Left ventricle myocardium inferior (tissue), 1 donor: ENCODE measurements around the gene TEAD1. TPM values are rescaled to one million over a fixed set of nuclear protein-coding genes. Genes with fewer than 3 reads are reported as not detected.

Experiments
- DNase-seq: peaks from one replicate; pipeline ENCODE4 v3.0.0-alpha.2; 2020
- H3K27ac ChIP-seq: fragments of 200-600 bp; replicated peaks from 2 replicates; pipeline ENCODE4 v1.8.0; 2021
- H3K27me3 ChIP-seq: fragments of 200-600 bp; 2 replicates; pipeline ENCODE4 v1.8.0; 2021; ENCODE audit warnings: low read depth
- H3K36me3 ChIP-seq: fragments of 200-600 bp; 2 replicates; pipeline ENCODE4 v1.8.0; 2021
- H3K4me1 ChIP-seq: fragments of 200-600 bp; 2 replicates; pipeline ENCODE4 v1.8.0; 2021
- H3K4me3 ChIP-seq: fragments of 200-600 bp; 2 replicates; pipeline ENCODE4 v1.8.0; 2021; ENCODE audit warnings: mild to moderate bottlenecking, moderate library complexity
- H3K9me3 ChIP-seq: fragments of 200-600 bp; replicated peaks from 2 replicates; pipeline ENCODE4 v1.8.0; 2021
- intact Hi-C: fragments of 100-400 bp; cut with micrococcal nuclease; formaldehyde crosslinking; loops from one replicate; pipeline ENCODE4 v1.11.0; 2022
- total RNA-seq: library from RNA; stranded (reverse); fragmentation: NEBNext Ultra II Directional; extraction: Animal tissue kit (Norgen Biotek cat#: 25700); gene quantifications from one replicate; pipeline ENCODE4 v1.2.1, GENCODE V29; 2021
- TF ChIP-seq, protein P1 (sequence below): fragments of 200-600 bp; IDR thresholded peaks from 2 replicates; pipeline ENCODE4 v1.8.0; 2021; ENCODE audit warnings: antibody characterized with exemption, mild to moderate bottlenecking, borderline replicate concordance
- donor health status: DM: no; HTN: yes; CAD: no; lungs with severe emphysema.

The TEAD1 gene
- total RNA-seq, 1 donor from 2014 or later, result 121 TPM

DNA sequence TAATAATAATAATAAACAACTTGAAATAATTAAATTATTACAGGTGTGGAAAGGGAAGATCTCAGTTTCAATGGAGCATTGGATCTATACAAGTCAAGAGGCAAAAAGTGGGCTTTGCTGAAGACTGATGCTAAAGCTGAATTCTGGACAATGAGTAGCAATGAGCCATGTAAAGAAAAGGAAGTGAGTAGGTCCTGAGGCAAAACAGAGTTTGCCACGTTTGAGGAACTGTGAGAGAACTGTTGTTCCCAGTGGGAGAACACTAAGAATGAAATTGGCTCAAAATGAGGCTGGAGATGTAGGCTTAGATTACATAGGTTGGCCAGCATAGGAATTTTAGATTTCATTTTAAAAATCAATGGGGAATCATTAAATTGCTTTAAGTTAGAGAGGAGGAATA is 33.9 kb upstream of the TEAD1 start:
- Histone ChIP-seq H3K4me1 (peaks cover 12% of the 10 kb centered on the region), H3K36me3 (no peaks in the 10 kb centered on the region), H3K4me3 (no peak overlapping the region), H3K27ac (no peak overlapping the region), H3K27me3 (no peaks in the 10 kb centered on the region), H3K9me3 (no peaks in the 10 kb centered on the region)
- intact Hi-C loops, result no loop called here
- TF ChIP-seq, protein P1, sequence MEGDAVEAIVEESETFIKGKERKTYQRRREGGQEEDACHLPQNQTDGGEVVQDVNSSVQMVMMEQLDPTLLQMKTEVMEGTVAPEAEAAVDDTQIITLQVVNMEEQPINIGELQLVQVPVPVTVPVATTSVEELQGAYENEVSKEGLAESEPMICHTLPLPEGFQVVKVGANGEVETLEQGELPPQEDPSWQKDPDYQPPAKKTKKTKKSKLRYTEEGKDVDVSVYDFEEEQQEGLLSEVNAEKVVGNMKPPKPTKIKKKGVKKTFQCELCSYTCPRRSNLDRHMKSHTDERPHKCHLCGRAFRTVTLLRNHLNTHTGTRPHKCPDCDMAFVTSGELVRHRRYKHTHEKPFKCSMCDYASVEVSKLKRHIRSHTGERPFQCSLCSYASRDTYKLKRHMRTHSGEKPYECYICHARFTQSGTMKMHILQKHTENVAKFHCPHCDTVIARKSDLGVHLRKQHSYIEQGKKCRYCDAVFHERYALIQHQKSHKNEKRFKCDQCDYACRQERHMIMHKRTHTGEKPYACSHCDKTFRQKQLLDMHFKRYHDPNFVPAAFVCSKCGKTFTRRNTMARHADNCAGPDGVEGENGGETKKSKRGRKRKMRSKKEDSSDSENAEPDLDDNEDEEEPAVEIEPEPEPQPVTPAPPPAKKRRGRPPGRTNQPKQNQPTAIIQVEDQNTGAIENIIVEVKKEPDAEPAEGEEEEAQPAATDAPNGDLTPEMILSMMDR, result no peak
- DNase-seq, result no peak

DNA sequence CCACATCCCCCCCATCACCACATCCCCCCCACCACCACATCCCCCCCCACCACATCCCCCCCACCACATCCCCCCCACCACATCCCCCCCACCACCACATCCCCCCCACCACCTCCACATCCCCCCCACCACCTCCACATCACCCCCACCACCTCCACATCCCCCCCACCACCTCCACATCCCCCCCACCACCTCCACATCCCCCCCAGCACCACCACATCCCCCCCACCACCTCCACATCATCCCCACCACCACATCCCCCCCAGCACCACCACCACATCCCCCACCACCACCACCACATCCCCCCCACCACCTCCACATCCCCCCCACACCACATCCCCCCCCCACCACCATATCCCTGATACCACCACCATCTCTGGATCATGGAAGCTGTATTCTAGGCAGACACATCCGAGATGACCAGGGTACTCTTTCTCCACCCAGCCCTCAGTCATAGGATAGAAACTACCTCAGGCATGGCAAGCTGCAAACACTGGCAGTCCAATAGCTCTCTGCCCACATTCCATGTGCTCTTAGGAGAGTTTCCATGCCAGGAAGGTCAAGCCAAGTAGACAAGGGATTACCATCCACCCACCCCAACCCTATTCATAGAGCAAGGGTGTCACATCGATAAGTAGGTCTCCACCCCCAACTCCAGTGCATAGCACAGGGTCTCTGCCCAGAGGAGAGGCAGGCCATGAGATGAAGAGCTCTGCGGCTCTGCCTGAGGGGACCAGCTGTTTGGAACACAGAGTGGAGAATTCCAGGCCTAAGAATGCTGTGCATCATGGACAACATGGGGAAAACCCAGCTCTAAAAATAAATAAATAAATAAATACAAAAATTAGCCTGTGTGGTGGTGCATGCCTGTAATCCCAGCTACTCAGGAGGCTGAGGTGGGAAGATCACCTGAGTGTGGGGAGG is 33.0 kb upstream of the TEAD1 start:
- peaks cover 12% of the 10 kb centered on the region for H3K4me1 ChIP-seq
- H3K27me3 ChIP-seq, result no peaks in the 10 kb centered on the region
- TF ChIP-seq, protein P1, result no peak
- no peak overlapping the region for H3K27ac ChIP-seq
- no peak for DNase-seq
- H3K9me3 ChIP-seq, result no peaks in the 10 kb centered on the region
- H3K36me3 ChIP-seq, result no peaks in the 10 kb centered on the region
- no peak overlapping the region for H3K4me3 ChIP-seq
- intact Hi-C loops, result no loop called here

DNA sequence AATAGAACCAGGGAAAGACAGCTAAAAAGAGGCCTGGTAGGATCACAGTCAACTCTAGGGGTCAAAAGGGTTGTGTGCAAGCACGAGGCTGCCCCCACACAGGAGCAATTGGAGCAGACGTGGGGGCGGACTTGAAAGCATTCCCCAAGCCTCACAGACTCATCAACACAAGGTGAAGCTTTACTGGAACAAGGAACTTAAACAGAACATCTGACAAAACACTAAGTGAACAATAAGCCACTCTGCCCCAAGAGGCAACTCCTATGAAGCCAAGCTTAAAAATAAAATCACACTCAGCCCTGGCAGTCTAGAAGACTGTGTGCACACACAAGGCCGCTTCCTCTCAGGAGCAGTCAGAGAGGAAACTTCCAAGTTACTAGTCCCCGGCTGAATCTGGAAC is 32.2 kb upstream of the TEAD1 start:
- intact Hi-C loops, result no loop called here
- Histone ChIP-seq H3K4me3 (no peak overlapping the region), H3K36me3 (no peaks in the 10 kb centered on the region), H3K27me3 (no peaks in the 10 kb centered on the region), H3K4me1 (peaks cover 12% of the 10 kb centered on the region), H3K27ac (no peak overlapping the region), H3K9me3 (no peaks in the 10 kb centered on the region)
- TF ChIP-seq, protein P1, result no peak
- DNase-seq, result no peak

DNA sequence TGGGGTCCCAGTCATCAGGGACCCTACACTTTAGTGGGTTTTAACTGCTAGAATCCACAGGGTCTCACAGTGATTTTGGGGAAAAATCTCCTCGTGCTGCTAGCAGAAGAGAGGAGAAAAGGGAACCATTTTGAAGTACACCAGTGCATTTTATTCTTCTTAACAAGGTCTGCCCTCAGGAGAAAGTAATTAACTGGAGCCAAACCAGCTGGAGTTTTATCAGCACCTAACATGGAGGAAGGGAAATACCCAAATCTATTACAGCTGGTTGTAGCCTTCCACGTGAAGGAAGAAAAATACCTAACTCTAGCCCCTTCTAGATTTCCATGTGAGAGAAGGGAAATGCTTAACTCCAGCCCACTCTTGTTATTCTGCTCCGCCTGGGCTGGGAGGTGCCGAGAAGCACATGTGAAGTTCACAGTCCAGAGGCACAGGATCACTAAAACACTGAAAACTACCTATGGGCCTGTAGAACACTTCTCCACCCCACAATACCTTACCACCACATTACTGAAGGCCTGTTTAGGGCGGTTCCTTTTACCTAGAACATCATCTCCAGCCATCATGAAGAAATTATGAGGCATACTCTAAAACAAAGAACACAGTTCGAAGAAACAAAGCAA is 31.3 kb upstream of the TEAD1 start:
- Histone ChIP-seq H3K9me3 (no peaks in the 10 kb centered on the region), H3K4me1 (peaks cover 12% of the 10 kb centered on the region), H3K4me3 (no peak overlapping the region), H3K36me3 (no peaks in the 10 kb centered on the region), H3K27ac (no peak overlapping the region), H3K27me3 (no peaks in the 10 kb centered on the region)
- intact Hi-C loops, result no loop called here
- no peak for DNase-seq
- TF ChIP-seq, protein P1, result no peak

DNA sequence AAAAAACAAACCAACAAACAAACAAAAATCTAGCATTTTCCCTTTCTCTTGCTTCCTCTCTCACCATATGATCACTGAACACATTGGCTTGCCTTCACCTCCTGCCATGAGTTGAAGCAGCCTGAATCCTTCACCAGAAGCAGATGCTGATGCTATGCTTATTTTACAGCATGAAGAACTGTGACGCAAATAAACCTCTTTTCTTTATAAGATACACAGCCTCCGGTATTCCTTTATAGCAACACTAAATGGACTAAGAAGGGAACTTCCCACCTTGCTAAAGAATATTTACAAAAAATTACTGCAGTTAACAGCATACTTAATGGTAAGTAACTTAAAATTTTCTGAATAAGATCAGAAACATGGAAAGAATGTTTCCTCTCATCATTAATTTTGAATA is 27.7 kb upstream of the TEAD1 start:
- H3K4me1 ChIP-seq, result peaks cover 9% of the 10 kb centered on the region
- no peak for DNase-seq
- no peaks in the 10 kb centered on the region for H3K9me3 ChIP-seq
- no peak overlapping the region for H3K27ac ChIP-seq
- H3K36me3 ChIP-seq, result no peaks in the 10 kb centered on the region
- H3K27me3 ChIP-seq, result no peaks in the 10 kb centered on the region
- H3K4me3 ChIP-seq, result no peak overlapping the region
- intact Hi-C loops, result no loop called here
- TF ChIP-seq, protein P1, result no peak
